HepG2 (cell line): Measurements from ENCODE around the gene NOTCH4. TPM values are rescaled to one million over a fixed set of nuclear protein-coding genes. Genes with fewer than 3 reads are reported as not detected.

Source experiments
- AHDC1 ChIP-seq: sonication (generic); formaldehyde crosslinking; IDR thresholded peaks from 2 replicates; pipeline ENCODE4 v1.5.1; 2020; ENCODE audit warnings: mild to moderate bottlenecking, missing genetic modification reagents, borderline replicate concordance
- ATF7 ChIP-seq, 2 experiments: fragments of 450-650 bp in 1 of 2; sonication (generic) in 1 of 2; formaldehyde crosslinking in 1 of 2; IDR thresholded peaks; 2 replicates each; pipeline versions ENCODE4 v1.4.0 to v1.6.1; 2016 to 2020; ENCODE audit warnings: antibody characterized with exemption in 1 of 2, mild to moderate bottlenecking in 1 of 2, missing genetic modification reagents in 1 of 2
- EHMT2 ChIP-seq: fragments of 200-600 bp; sonication (generic); IDR thresholded peaks from 2 replicates; pipeline ENCODE4 v1.7.0; 2017; ENCODE audit warnings: antibody characterized with exemption, low read depth, low read length, borderline replicate concordance
- MLXIP ChIP-seq: sonication (generic); formaldehyde crosslinking; IDR thresholded peaks from 2 replicates; pipeline ENCODE4 v1.9.0; 2021; ENCODE audit warnings: missing genetic modification reagents, borderline replicate concordance
- NKX3-1 ChIP-seq: sonication (generic); formaldehyde crosslinking; IDR thresholded peaks from 2 replicates; pipeline ENCODE4 v1.5.0; 2020; ENCODE audit warnings: missing genetic modification reagents
- ZSCAN20 ChIP-seq: sonication (generic); formaldehyde crosslinking; IDR thresholded peaks from 2 replicates; pipeline ENCODE4 v1.4.0; 2020; ENCODE audit warnings: missing genetic modification reagents, mild to moderate bottlenecking, borderline replicate concordance
- polyA plus RNA-seq, 8 experiments: library from polyadenylated mRNA; depleted of rRNA in 3 of 8; stranded (reverse) in 7 of 8; unstranded in 1 of 8; fragments of >200 nt; fragmentation: Illumina TruSeq in 4 of 8; extraction: Trizol in 4 of 8; gene quantifications; 2 replicates each; pipeline versions ENCODE4 v1.2.1 to v1.2.3, GENCODE V29; 2011 to 2016; ENCODE audit warnings: low read depth in 4 of 8, missing spikeins in 1 of 8, mixed read lengths in 1 of 8; ENCODE audit not compliant: insufficient read depth in 1 of 8
- total RNA-seq, 5 experiments: library from RNA; depleted of rRNA; stranded (reverse); fragments of >200 nt; fragmentation: Illumina TruSeq; extraction: Trizol; gene quantifications; 2 replicates each; pipeline ENCODE4 v1.2.3, GENCODE V29; 2016; ENCODE audit warnings: low read depth in 1 of 5

The NOTCH4 gene
- total and polyA plus RNA-seq, 2 of the 13 experiments (the other 11 are each of a cell fraction or from before 2014, with no cell fraction given) = 0.51 to 0.83 TPM

- TF ChIP-seq EHMT2 = no peak
- no peak for TF ChIP-seq ATF7 (IDR thresholded peaks at IDR 0.05)
- no peak for TF ChIP-seq ATF7 (CRISPR knock-in tag; IDR thresholded peaks at IDR 0.05)
- TF ChIP-seq ZSCAN20 = no peak
- no peak for TF ChIP-seq MLXIP
- no peak for TF ChIP-seq AHDC1 (CRISPR knock-in tag)
- TF ChIP-seq NKX3-1 (CRISPR knock-in tag) = no peak
These were observed 3.8 kb downstream of the NOTCH4 start (continued) for GRCh38 chr6:32220021-32220420.
